ENCODE data around the gene LHX4. TPM values are rescaled to one million over a fixed set of nuclear protein-coding genes. Genes with fewer than 3 reads are reported as not detected.

Gene LHX4
- polyA plus RNA-seq, 4 donors: 1.5 to 2.2 (median 1.6) TPM

DNA sequence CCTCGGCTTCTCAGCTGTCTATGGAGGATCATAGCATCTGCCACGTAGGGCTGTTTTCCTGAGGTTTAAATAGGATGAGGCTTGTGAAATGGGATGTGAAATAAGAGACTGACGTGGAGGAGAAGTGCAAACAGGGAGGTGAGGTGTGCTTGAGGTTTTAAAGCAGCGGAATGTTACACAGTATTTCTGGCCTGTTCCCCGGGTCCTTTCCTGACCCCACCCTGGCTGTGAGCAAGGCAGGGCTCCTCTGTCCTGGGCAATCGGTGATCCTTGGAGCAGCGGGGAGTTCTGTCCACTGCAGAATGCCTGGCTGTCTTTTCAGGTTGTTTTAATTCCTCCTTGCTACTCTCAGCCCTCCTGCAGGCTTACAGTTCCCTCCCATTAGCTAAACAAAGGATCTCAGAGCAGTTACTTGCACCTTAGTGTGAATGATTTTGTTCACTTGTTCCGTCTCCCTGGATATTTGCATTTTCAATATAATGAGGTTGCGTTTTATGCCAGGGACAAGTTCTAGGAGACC lies 38.6 kb downstream of the LHX4 start:
- DNase-seq (ENCODE audit: low read depth in 4 of 4, low spot score in 3 of 4): no peak

DNA sequence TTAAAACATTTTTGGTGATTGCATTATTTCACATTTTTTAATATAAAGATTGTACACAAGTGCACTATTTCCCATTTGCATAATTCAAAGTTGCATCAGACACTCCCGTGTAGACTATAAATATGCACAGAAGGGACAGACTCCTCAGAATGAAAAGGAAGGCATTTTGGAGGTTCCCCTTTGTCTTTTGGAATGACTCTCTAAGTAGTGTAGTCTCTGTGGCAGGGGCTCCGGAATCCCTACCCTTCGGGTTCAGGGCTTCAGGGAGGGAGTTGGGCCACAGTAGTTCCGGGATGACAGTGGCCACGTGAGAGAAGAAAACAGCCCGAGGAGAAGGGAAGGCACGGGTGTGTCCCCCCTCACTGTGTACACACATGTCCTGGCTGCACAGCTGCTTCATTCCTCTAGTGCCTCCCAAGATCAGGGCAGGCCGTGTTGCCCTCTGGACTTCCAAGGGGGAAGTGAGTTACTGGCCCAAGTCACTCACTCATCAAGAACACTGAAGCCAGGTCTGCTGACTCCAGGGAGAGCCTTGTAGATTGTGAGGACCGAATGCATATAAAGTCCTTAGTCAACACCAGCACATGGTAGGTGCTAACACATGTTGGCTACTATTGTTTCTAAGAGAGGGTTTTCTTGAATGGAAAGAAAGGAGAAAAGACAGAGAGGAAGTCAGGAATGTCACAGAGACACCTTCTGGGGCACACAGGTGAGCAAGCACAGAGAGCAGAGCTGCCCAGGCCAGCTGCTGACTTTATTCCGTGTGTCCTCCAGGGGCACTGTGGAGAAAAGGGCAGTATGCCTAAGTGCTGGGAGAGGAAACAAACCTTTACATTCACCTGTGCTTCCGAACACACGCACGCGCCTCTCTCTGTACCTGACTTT lies 39.8 kb downstream of the LHX4 start:
- DNase-seq (ENCODE audit: low read depth in 4 of 4, low spot score in 3 of 4): no peak

DNA sequence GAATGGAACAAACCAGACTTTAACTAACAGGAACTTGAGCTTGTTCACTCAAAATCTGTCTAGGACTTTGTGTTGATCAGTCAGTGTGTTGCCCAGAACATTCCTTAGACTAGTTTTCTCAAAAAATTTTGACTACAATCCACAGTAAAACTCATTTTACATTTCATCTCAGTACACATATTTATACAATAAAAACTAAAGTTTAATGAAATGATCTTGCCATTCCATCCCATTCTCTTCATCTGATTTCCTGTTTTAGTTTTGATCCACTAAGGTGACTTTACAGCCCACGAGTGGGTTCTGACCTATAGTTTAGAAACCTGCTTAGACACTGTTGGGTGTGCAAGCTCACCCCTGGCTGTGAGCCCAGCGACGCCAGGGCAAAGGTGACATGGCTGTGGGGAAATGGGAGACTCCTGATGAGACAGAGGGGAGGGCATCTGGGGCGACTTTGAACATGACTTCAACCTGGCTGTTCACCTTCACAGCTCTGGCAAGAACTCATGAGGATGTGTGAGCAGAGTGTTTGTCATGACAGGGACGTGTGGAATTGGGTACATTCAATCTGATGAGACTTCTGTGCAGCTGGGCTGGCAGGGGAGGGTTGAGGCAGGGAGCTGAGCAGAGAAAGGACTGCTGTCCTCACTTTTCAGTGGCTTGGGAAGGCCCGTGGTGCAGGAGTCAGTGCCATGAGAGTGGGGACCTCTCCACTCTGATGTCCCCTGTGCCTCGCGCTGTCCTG lies 40.6 kb downstream of the LHX4 start:
- no peak for DNase-seq (ENCODE audit: low read depth in 4 of 4, low spot score in 3 of 4)

DNA sequence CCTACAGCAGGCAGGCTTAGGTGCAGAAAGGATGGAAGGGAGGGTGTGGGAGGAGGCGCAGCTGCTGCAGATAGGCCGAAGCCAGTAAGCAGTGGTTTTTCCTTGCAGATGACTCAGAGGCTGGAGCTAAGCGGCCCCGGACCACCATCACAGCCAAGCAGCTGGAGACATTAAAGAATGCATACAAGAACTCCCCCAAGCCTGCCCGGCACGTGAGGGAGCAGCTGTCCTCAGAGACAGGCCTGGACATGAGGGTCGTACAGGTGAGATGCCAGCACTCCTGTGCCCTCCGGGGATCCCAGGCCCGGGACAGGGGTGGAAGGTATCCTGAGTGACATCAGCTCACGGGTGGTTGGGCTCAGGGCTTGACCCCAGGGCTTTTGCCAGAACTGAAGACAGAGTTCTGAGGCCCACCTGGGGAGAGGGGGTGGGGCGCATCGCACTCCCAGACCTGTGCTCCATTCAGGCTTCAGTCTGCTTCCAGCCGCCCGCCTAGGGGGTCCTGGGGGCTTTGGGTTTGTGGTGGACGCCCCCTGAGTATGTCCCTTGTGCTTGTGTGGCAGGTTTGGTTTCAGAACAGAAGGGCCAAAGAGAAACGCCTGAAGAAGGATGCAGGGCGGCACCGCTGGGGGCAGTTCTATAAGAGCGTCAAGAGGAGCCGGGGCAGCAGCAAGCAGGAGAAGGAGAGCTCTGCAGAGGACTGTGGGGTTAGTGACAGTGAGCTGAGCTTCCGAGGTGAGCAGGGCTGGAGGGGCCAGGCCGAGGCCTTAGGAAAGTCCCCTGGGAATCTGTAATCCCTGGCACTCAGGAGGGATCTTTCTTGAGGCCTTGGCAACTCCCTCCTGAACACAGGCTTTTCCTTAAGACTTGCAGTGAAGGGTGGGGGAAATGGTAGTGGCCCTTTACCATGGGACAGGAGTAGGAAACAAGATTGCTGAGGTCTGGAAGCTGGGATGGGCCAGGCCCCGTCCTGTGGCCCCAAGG lies 41.5 kb downstream of the LHX4 start:
- peak in 1 of 4 donors; percentile 24 for DNase-seq (ENCODE audit: low read depth in 4 of 4, low spot score in 3 of 4)

DNA sequence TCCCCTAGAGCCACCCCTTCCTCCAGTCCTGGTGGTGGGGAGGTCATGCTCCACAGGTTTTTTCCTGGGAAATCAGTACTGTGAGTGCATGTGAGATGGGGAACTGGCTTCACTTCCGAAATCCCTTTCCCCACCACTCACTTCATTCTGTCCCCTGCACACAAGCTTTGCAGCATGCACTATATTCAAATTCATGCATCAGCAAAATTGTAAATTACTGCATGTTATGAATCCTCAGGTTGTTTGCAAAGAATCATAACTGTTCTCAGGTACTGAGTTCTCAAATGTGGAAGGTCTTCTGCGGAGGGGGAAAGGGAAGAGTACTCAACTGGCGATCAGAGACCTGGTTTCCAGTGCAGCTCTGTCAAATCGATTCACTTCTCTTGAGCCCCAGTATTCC lies 42.3 kb downstream of the LHX4 start:
- DNase-seq (ENCODE audit: low read depth in 4 of 4, low spot score in 3 of 4): no peak

DNA sequence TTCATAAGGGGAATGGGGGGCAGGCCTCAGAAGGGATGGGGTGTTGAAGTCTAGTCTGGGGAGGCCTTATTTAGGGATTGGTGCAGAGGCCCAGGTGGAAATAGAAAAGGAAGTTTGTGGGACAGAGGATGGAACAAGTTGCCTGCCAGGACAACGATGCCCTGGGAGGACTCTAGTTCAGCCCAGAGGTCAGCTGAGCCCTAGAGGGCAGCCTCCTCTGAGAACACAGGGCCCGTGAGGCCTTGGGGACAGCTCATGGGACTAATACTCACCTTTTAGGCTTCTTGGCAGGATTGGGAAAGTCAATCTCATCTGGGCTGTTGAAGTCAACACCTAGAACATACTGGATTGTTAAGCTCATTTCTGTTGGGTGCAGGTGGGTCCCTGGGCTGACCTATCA lies 43.0 kb downstream of the LHX4 start:
- no peak for DNase-seq (ENCODE audit: low read depth in 4 of 4, low spot score in 3 of 4)

DNA sequence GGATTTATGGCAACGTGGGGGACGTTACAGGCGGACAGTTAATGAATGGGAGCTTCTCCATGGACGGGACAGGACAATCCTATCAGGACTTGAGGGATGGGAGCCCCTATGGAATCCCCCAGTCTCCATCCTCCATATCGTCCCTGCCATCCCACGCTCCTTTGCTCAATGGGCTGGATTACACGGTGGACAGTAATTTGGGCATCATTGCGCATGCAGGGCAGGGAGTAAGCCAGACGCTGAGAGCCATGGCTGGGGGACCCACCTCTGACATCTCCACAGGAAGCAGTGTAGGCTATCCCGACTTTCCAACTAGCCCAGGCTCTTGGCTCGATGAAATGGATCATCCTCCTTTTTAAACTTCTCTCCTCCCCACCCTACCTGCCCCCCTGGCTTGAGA lies 44.2 kb downstream of the LHX4 start:
- DNase-seq (ENCODE audit: low read depth in 4 of 4, low spot score in 3 of 4): no peak

DNA sequence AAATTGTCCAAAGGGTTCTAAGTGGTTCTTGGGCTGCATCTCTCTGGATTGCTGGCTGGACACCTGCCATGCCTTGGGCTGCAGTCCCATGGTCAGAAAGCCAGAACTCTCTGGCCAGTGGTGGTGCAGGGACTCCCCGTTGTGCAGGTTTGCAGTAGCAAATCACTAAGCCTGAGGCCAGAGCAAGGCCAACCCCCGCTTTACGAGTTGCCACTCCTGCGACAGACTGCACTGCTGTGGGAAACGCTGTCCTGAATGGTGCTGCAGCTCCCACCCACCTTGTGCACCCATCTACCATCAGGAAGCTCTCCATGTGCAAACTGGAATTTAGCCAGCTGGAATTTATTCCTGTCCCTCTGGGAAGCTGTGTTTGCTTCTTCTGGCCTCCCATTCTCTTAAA lies 45.7 kb downstream of the LHX4 start:
- no peak for DNase-seq (ENCODE audit: low read depth in 4 of 4, low spot score in 3 of 4)

DNA sequence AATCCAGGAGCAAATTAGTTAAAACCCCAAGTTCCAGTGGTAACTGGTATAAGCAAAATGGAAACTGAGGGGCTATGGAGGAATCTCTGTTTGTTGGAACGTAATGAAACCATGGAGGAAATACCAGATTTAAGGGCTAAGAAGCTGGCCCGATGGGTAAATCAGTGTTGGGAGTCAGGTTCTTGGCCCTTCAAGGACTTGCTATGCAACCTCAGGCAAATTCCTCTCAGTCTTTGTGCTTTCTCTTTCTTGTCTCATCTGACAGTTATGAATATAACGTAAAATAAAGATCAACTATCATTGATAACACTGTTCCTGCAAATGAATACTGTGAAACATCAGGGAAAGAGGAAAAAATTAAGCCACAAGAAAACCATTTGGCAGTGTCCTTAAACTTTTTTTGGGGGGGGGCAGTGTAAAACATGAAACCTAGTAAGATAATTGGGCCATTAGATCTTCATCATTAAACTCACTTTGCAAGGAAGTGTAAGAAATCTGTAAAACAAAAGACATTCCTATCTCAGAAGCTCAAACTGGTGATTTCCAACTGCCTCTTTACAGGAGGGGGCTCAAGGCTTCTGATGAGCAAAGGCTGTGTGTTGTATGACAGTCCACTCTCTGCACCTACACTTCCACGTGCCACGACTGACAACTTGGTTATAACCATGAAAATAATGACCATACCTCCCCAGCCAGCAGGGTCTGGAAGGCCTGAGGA lies 47.6 kb downstream of the LHX4 start:
- no peak for DNase-seq (ENCODE audit: low read depth in 4 of 4, low spot score in 3 of 4)

DNA sequence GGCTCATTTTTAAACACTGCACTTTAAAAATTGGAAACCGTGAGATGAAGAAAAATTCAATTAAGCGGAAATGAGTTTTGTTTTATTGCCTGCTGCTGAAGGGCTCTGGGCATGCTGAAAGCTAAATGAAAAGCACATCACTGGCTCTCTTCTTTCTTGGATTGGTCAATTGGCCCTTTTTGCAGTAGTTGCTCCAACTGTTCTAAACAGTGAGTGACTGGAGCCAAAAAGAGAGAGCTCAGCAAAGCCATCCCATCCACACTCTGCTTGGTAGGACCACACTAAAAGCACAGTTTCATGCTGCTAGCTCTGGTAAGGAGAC lies 48.1 kb downstream of the LHX4 start:
- DNase-seq (ENCODE audit: low read depth in 4 of 4, low spot score in 3 of 4): no peak

DNA sequence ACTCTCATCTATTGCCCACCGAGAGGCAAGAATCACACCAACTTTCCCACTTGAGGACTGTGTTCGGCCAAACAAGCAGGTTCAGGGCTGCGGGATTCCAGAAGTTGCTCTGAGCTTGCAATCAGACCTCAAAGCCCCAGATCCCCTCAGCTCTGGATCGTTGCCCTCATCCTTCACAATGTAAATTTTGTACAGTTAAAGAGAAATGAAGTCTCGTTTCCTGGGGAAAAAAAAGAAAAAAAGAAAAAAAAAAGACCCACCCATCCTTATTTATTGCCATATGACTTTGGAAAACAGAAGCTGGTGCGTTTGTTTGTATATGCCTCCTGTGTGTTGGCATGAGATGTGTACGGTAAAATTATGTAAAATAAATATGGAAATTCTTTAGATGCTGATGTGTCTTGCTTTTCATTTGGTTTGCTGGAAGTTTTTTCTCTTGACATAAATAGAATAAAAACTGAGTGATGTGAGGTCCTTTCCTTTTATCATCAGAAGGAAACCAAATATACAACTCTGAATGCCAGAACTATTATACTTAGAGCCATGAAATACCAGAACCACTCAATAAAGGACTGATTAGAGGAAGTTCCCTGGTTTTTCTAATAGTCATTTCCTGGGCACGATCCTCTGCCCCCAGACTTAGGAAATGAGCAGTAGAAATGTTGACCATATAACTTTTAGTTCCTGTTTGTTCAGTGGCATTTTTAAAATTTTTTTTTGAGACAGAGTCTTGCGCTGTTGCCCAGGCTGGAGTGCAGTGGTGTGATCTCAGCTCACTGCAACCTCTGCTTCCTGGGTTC lies 48.7 kb downstream of the LHX4 start:
- no peak for DNase-seq (ENCODE audit: low read depth in 4 of 4, low spot score in 3 of 4)

DNA sequence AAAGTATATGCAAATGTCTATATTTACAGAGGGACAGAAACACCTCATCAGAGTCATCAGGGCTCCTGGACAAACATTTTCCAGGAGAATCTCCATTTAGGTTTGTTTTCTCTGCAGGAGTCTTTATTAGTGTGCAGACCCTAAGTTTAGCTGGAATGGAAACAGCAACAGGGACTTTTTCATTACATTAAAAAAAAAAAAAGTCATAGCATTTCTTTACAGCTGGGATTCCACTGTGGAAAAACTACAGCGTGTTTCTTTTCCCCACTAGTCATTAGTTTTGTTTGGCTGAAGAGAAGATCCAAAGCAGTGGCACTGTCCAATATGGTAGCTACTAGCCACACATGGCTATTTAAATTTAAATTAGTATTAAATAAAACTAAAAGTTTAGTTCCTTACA lies 49.6 kb downstream of the LHX4 start:
- no peak for DNase-seq (ENCODE audit: low read depth in 4 of 4, low spot score in 3 of 4)

DNA sequence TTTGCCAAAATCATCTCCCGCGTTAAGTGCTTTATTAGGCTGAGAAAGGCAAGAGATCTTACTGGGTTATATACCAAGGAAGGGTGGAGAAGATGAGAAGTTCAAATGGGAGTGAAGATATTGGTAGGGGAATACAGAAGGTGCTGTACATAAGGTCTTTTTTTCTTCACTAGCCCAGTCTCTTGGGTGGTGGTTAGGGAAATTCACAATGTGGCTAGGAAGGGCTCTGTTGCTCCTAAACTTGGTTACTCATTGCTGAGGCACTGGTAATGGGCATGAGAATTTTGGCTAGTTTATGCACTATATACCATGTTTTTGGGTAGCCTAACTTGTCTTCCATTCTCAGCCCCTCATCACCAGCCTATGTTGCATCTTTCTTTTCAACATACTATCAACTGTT lies 50.6 kb downstream of the LHX4 start:
- DNase-seq (ENCODE audit: low read depth in 4 of 4, low spot score in 3 of 4): no peak

DNA sequence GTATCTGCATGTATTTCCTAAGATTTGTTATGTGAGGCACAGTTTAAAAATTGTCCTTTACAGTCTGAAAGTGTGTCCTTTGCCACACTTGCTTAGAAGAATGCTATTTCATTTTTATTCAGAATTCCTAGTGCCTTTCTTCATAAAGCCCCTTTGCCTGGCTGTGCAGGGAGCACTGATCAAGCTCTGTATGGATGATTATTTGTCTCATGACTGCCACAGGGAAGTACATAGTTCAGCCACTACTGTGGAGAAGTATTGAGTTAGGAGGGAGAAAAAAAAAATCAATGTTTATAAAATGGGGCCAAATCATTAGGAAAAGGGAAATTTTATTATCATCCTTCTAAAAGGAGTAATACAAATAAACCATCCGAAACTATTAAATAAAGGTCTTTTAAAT lies 51.4 kb downstream of the LHX4 start:
- DNase-seq (ENCODE audit: low read depth in 4 of 4, low spot score in 3 of 4): no peak

DNA sequence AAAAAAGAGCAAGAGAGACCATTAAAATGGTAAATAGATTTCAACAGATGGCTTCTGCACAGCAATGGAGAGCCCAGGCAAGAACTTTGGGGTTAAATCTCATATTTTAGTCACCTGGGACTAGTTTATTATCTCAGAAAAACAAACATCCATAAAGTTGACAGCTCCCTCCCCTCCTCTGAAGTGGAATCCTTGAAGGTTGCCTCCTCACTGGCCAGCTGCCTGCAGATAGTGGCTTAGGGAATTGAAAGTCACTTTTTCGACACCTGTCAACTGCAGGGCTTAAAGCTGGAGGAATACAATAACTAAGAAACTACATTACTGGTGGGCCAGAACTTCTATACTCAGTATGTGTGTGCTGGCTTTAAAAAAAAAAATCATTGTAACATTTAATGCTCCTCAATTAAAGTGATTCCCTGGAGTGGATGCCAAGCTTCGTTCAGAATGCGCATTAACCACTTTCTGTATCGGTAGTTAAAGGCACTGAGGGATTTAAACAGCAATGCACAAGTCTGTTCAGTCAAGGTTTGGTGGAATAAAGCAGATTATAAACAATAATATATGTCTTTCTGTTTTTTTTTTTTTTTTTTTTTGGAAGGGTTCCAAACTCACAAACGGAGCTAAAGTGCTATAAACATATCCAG lies 52.5 kb downstream of the LHX4 start:
- DNase-seq (ENCODE audit: low read depth in 4 of 4, low spot score in 3 of 4): no peak

DNA sequence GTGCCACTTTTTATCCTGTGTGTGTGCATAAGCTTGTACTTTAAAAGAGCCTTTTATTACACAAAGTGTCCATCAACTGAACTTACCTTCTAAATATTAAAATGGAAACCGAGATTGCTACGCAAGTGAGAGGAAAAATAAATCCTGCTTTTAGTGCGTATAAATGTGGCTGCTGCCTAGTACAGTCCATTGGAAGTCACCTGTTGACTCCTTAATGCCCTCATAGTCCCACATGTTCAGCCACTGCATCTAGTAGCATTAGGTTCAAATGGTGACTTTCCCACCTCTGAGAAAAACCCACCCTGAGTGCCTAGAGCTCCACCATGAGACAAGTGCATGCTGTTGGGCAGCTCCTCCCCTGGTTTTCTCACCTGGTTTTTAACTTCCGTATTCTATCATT lies 53.0 kb downstream of the LHX4 start:
- no peak for DNase-seq (ENCODE audit: low read depth in 4 of 4, low spot score in 3 of 4)

DNA sequence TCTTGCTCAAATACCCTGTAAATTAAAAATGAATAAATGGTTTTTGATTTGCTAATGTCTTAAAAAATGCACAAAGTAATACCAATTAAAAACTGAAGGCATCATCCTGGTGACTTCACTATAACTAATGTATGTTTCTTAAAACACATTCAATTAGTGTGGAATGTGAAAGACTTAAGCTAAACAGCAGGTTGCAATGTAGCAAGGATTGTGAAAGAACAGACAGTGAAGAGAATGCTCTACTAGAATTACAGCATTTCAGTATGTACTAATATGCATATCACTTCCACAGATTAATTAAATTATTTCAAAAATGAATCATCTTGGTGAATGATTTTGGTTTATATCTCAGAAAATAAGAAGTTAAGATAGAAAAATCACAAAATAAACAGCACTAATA lies 56.4 kb downstream of the LHX4 start:
- no peak for DNase-seq (ENCODE audit: low read depth in 4 of 4, low spot score in 3 of 4)

DNA sequence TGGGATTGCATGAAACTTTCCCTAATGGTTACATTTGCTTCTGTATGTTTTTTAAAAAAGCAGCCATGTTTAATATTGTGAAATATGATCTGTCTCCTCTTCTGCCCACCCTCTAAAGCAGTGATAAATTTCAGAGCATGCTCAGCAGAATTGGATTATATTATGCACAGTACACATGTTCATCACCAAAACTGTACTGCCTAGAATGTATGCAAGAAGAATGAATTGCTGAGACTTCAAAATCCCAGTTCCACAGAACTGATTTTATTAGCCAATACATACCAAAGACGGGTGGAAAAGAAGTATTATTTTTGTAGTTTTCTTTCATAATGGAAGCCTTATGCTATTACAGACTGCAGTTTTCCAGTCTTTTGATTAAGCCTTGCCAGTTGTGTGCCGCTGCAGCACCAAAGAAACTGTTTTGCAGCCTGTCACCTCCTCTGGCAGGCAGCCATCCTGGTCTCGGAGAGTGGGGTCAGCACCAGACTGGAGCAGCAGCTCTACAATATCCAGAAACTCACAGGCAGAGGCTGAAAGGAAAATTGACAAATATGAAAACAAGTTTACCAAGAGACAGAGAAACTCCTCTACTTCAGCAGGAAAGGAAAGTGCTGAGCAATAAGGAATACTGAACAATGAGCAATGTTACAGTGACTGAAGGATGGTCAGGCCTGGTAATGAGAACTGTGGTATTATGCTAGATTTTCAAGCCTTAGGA lies 58.1 kb downstream of the LHX4 start:
- DNase-seq (ENCODE audit: low read depth in 4 of 4, low spot score in 3 of 4): no peak
